ENCODE data around the gene RNF208.

The RNF208 gene

DNA sequence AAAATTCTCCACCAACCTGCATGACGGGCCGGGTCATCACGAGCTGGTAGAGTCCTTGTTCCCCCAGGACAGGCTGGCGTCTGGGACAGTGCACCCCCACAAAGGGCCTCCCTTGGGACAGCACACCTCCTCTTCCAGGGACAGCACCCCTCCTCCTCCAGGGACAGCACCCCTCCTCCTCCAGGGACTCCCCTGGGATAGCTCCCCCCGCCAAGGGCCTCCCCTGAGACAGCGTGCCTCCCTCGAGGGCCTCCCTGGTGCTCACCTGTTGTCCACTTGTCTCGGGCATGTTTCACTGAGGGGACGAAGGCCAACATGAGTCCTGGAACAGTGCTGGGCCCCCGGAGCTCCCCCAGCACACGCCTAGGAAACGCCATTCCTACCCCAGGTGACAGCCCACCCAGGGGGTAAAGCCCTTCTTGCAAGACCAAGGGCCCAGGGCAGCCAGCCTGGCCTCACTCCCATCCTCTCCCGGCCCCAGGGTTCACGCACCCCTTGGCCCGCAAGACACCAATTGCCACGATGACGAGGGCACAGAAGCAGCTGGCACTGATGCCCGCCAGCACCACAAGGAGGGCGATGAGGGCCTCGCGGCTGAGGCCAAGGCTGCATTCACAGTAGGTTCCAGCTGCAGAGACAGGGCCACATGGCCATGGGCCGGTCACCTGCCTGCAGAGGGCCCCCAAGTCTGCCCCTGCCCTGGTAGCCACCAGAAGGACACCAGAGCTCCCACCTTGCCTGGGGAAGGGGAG lies 50.7 kb downstream of the RNF208 start:
- in situ Hi-C loops (cut with HindIII; ENCODE audit: low pct_ligation_motif_present, low pct_unique_long_range_greater_than_20kb, low sequenced_read_pairs) = no loop called here
- no peak for DNase-seq

DNA sequence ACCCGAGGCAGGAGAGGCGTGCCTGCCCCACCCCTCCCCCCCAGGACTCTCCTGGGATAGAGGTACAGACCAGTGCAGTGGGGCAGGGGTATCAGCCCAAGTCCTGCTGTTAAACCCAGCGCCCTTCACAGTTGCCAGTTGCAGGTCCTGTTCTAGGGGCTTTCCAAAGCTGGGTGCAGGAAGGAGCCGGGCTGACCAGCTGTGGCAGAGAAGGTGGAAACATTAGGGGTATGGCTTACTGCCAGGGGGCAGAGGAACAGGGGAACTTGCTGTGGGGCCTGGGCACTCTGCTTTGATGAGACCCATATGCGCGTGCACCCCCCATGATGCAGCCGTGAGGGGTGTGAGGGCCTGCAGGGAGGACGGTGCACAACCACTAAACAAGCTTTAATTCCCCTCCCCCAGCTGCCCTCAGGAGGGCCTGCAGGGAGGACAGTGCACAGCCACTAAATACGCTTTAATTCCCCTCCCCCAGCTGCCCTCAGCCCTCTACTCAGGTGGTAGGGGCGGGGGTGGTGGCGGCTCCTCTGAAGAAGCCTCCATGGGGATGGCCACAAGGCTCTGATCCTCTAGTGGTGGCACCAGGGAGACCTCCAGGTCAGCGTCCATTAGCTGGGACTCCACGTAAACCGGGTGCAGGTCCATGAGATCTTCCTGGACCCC lies 51.4 kb downstream of the RNF208 start:
- DNase-seq = no peak
- in situ Hi-C loops (cut with HindIII; ENCODE audit: low pct_ligation_motif_present, low pct_unique_long_range_greater_than_20kb, low sequenced_read_pairs) = no loop called here
